ENCODE measurements around the gene CSNK2A3.
"Not testable (repeated sequence)": the region's sequence is repeated elsewhere in the genome, so short reads cannot be mapped to it uniquely, and the experiment has no call there.

Gene CSNK2A3

GRCh38 chr11:11378184-11378940 lies 25.3 kb upstream of the CSNK2A3 start:
- TF ChIP-seq POLR2A (IDR thresholded peaks at IDR 0.05; ENCODE audit: low read depth, low read length): no peak
- no peak for TF ChIP-seq TAF1 (IDR thresholded peaks at IDR 0.05; ENCODE audit: borderline replicate concordance, low read depth, low read length)
- no peak for TF ChIP-seq POLR2AphosphoS5 (IDR thresholded peaks at IDR 0.05; ENCODE audit: low read depth, low read length)
- FAIRE-seq (no peak), DNase-seq (ENCODE audit: insufficient read length) (no peak)

DNA sequence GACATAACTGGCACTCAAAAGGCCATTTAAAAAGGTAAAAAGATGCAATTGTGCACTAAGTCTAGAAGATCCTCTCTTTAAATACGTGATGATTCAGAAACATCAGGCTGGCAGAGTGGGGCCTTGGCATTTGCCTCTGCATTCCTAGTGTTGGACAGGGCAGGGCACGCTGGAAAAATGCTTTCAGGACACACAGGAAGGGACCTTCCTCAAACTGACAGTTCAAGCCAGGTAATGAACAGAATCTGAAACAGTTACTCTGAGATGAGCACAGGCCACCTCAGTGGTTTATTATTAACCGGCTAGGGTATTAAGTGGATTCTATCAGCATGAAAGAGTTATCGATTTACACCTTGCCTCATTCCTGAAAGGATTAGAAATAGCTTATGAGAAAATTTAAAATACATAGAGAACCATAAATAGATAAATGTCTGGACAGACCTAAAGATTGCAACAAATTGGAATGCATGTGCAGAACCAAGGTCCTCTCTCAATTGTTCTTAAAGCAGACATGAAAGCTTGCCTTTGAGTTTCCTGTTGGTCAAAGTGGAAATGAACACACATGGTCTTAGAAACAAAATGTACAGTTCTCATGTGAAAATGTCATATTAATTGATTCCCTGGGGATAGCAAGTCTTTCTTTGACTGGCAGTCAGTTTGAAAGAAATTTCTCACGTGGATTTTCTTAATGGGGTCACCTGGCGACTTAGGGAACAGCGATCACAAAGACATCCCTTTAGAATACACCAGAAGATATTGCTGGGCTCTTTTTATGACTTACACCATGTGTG lies 21.5 kb upstream of the CSNK2A3 start:
- FAIRE-seq (no peak), DNase-seq (ENCODE audit: insufficient read length) (no peak)
- TF ChIP-seq POLR2A (IDR thresholded peaks at IDR 0.05; ENCODE audit: low read depth, low read length): no peak
- TF ChIP-seq POLR2AphosphoS5 (IDR thresholded peaks at IDR 0.05; ENCODE audit: low read depth, low read length): no peak
- TF ChIP-seq TAF1 (IDR thresholded peaks at IDR 0.05; ENCODE audit: borderline replicate concordance, low read depth, low read length): no peak

DNA sequence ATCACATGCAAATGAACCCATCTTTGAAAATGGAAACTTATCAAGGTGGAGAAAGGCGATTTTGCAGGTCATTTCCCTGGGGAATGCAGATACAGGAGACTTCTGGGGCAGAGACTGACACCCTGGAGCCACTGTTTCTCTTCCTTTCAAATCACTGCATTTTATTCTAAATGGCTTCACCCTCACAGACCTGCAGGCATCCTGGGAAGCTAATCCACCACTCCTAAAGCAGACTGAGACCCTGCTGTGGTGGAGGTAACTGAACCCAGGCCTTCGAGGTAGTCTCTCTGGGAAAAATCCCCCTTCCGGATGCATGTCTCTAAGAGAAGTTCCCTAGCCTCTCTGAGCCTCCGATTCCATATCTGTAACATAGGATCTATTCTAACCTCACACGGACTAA lies 20.9 kb upstream of the CSNK2A3 start:
- TF ChIP-seq POLR2AphosphoS5 (IDR thresholded peaks at IDR 0.05; ENCODE audit: low read depth, low read length): no peak
- TF ChIP-seq POLR2A (IDR thresholded peaks at IDR 0.05; ENCODE audit: low read depth, low read length): no peak
- no peak for TF ChIP-seq TAF1 (IDR thresholded peaks at IDR 0.05; ENCODE audit: borderline replicate concordance, low read depth, low read length)
- FAIRE-seq: no peak

DNA sequence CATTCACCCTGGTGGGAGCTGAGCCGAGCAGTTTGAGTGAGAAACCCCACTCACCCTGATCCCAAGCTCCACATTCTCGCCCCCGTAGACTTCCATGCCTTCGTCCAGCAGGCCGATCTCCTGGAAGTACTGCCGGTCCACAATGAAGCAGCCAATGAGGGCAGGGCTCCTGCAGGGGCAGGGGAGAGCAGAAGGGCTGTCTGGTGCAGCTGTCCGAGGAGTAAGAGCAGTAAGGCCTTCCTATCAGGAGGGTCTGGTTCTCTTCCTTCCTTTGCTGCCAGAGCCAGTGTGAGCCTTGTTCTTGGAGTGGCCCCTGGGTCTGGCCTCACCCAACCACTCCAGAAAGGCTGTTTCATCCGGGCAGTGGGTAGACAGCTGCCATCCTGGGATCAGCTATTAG lies 19.4 kb upstream of the CSNK2A3 start:
- TF ChIP-seq POLR2A (IDR thresholded peaks at IDR 0.05; ENCODE audit: low read depth, low read length) (no peak), POLR2AphosphoS5 (IDR thresholded peaks at IDR 0.05; ENCODE audit: low read depth, low read length) (no peak), TAF1 (IDR thresholded peaks at IDR 0.05; ENCODE audit: borderline replicate concordance, low read depth, low read length) (no peak)
- FAIRE-seq: no peak

More for the DNA sequence above, 20.9 kb upstream of the CSNK2A3 start:
- no peak for DNase-seq (ENCODE audit: insufficient read length)

DNA sequence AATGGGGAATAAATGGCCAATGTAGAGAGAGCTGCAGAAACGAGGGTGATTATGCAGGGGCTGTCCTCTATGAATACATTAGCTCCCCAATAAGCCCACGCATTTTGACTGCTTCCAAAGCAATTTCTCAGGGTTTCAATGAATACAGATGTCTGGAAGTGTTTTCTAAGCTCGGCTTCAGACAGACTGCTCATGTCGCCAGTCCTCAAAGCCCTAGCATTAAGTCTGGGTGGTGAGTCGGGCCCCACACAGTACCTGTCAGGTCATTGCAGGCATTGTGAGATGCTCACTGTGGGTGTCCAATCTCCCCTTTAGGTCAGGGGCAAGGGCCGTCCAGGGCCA lies 17.9 kb upstream of the CSNK2A3 start:
- TF ChIP-seq POLR2AphosphoS5 (IDR thresholded peaks at IDR 0.05; ENCODE audit: low read depth, low read length) (no peak), POLR2A (IDR thresholded peaks at IDR 0.05; ENCODE audit: low read depth, low read length) (no peak), TAF1 (IDR thresholded peaks at IDR 0.05; ENCODE audit: borderline replicate concordance, low read depth, low read length) (no peak)
- DNase-seq (ENCODE audit: insufficient read length) (no peak), FAIRE-seq (no peak)

More for the DNA sequence above, 19.4 kb upstream of the CSNK2A3 start:
- no peak for DNase-seq (ENCODE audit: insufficient read length)

DNA sequence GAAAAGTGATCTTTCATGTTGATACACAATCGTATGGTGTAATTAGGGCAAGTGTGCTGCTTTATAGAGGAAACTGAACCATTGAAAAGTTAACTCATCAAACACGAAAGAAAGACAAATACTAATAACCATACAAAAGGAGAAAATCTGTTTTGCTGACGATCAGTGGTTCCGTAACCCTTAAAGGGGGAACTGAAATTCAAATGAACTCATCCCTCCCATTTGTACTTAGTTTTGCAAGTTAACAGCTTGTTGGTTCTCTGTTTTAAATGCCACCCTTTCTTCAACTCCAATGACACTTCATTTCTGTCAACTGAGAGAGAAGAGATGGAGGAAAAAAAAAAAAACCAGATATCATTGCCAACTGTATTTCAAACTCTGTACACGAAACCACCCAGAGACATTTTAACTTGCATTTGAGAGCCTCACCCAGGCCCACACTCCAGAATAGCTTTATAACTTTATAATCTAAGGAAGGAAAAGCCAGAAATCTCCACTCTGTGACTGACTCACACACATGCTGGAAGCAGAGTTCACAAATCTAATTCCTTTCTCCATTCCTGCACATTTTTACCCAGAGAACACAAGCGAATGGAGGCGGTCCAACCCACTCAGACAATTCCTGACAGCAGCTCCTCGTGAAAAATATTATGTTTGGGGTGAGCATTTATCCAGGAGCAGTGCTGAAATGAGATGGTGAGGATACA lies 17.4 kb upstream of the CSNK2A3 start:
- DNase-seq (ENCODE audit: insufficient read length) (no peak), FAIRE-seq (peak; percentile 24)
- TF ChIP-seq TAF1 (IDR thresholded peaks at IDR 0.05; ENCODE audit: borderline replicate concordance, low read depth, low read length) (no peak), POLR2AphosphoS5 (IDR thresholded peaks at IDR 0.05; ENCODE audit: low read depth, low read length) (no peak)

GRCh38 chr11:11366793-11367192 lies 13.7 kb upstream of the CSNK2A3 start:
- TF ChIP-seq POLR2A (IDR thresholded peaks at IDR 0.05; ENCODE audit: low read depth, low read length) (no peak), TAF1 (IDR thresholded peaks at IDR 0.05; ENCODE audit: borderline replicate concordance, low read depth, low read length) (no peak), POLR2AphosphoS5 (IDR thresholded peaks at IDR 0.05; ENCODE audit: low read depth, low read length) (no peak)
- no peak for DNase-seq (ENCODE audit: insufficient read length)
- peak; percentile 17 for FAIRE-seq

DNA sequence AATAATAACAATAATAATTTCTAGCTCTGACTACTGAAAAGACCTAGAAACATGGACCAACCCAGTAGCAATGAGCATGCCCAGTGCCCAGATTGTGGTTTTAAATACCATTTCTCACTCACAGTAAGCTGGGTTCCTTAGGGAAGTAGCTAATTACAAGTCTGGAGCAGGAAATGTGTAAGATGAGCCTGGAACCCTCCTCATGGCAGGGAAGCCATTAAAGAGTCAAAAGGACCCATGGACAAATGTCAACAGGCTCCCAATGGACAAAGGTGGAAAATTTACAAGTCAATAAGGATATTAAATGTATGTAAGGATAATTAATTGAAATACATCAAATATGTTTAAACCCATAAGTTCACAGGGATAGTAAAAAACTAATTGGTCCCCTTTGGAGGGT lies 10.6 kb upstream of the CSNK2A3 start:
- DNase-seq (ENCODE audit: insufficient read length) (no peak), FAIRE-seq (no peak)
- TF ChIP-seq POLR2A (IDR thresholded peaks at IDR 0.05; ENCODE audit: low read depth, low read length) (no peak), POLR2AphosphoS5 (IDR thresholded peaks at IDR 0.05; ENCODE audit: low read depth, low read length) (no peak)

DNA sequence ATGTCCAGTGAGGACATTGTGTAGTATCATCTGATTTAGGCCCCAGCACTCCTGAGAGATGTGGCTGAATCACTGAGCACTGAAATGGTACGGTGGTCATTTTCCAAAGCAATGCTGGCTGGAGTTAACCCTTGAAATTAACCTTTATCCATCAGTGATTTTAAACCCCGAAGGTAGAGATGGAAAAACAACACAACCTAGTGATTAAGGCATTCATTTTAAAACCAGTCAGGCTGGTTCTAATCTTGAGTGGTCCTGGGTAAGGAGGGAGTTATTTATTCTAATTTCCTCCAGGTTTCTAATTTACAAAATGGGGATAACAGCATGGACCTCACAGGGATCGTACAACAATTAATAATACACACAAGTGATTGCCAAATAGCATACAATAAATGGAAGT lies 6.6 kb upstream of the CSNK2A3 start:
- FAIRE-seq (no peak), DNase-seq (ENCODE audit: insufficient read length) (no peak)
- TF ChIP-seq POLR2A (IDR thresholded peaks at IDR 0.05; ENCODE audit: low read depth, low read length) (no peak), POLR2AphosphoS5 (IDR thresholded peaks at IDR 0.05; ENCODE audit: low read depth, low read length) (no peak), TAF1 (IDR thresholded peaks at IDR 0.05; ENCODE audit: borderline replicate concordance, low read depth, low read length) (no peak)

DNA sequence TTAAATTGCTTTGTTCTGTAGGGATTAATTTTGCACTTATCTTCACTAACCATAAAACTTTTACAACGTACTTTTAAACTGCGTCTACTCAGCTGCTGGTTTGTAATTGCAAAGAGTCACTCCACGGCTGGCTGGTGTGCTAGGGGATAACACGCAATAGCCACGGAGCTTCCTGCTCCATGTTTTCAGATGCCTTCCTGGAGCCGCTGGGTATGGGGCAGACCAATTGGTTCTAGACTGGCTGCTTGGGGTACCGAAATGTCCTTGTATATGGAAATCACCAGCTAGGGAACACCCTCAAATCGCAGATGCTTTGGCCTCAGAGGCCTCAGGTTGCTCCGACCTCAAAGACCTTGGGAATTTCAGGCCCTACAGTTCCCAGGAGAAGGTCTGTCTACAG lies 3.8 kb upstream of the CSNK2A3 start:
- TF ChIP-seq TAF1 (IDR thresholded peaks at IDR 0.05; ENCODE audit: borderline replicate concordance, low read depth, low read length) (no peak), POLR2AphosphoS5 (IDR thresholded peaks at IDR 0.05; ENCODE audit: low read depth, low read length) (no peak), POLR2A (IDR thresholded peaks at IDR 0.05; ENCODE audit: low read depth, low read length) (no peak)
- FAIRE-seq: no peak
- no peak for DNase-seq (ENCODE audit: insufficient read length)

GRCh38 chr11:11351851-11352250 lies 1.2 kb downstream of the CSNK2A3 start:
- DNase-seq (ENCODE audit: insufficient read length): not testable (repeated sequence)
- peak; percentile 24 for FAIRE-seq

Measured in GM12892 (cell line).